GM13976 (cell line): ENCODE data around the gene TUBA1C.
"Not testable (repeated sequence)": the region's sequence is repeated elsewhere in the genome, so short reads cannot be mapped to it uniquely, and the experiment has no call there.

Experiments used
- DNase-seq: peaks from one replicate; pipeline ENCODE4 v3.0.0; 2012; ENCODE audit warnings: low spot score
- in situ Hi-C: fragments of 300-500 bp; cut with MboI; formaldehyde crosslinking; loops from one replicate; pipeline ENCODE4 v1.12.0; 2022; ENCODE audit warnings: low sequenced_read_pairs, mixed read lengths, inconsistent platforms; ENCODE audit not compliant: unreplicated experiment
- TF ChIP-seq, protein P1 (sequence below): IDR thresholded peaks from 2 replicates; pipeline ENCODE4 v1.5.1; 2012; ENCODE audit warnings: borderline replicate concordance, mild to moderate bottlenecking; ENCODE audit not compliant: insufficient read depth; ENCODE audit errors: extremely low read depth, missing control alignments, control extremely low read depth

TUBA1C gene

DNA sequence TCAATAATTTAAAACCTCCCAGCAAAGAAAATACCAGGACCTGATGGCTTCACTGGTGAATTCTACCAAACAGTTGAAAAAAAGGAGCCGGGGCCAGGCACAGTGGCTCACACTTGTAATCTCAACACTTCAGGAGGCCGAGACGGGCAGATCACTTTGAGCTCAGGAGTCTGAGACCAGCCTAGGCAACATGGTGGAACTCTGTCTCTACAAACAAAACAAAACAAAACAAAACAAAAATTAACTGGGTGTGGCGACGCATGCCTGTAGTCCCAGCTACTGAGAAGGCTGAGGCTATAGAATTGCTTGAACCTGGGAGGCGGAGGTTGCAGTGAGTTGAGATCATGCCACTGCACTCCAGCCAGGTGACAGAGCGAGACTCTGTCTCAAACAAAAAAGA, 44.5 kb downstream of the TUBA1C start:
- TF ChIP-seq, protein P1, sequence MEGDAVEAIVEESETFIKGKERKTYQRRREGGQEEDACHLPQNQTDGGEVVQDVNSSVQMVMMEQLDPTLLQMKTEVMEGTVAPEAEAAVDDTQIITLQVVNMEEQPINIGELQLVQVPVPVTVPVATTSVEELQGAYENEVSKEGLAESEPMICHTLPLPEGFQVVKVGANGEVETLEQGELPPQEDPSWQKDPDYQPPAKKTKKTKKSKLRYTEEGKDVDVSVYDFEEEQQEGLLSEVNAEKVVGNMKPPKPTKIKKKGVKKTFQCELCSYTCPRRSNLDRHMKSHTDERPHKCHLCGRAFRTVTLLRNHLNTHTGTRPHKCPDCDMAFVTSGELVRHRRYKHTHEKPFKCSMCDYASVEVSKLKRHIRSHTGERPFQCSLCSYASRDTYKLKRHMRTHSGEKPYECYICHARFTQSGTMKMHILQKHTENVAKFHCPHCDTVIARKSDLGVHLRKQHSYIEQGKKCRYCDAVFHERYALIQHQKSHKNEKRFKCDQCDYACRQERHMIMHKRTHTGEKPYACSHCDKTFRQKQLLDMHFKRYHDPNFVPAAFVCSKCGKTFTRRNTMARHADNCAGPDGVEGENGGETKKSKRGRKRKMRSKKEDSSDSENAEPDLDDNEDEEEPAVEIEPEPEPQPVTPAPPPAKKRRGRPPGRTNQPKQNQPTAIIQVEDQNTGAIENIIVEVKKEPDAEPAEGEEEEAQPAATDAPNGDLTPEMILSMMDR, result no peak
- DNase-seq, result no peak
- in situ Hi-C loops, result no loop called here

DNA sequence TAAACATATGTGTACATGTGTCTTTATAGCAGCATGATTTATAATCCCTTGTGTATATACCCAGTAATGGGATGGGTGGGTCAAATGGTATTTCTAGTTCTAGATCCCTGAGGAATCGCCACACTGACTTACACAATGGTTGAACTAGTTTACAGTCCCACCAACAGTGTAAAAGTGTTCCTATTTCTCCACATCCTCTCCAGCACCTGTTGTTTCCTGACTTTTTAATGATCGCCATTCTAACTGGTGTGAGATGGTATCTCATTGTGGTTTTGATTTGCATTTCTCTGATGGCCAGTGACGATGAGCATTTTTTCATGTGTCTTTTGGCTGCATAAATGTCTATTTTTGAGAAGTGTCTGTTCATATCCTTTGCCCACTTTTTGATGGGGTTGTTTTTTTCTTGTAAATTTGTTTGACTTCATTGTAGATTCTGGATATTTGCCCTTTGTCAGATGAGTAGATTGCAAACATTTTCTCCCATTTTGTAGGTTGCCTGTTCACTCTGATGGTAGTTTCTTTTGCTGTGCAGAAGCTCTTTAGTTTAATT, 45.6 kb downstream of the TUBA1C start:
- DNase-seq, in situ Hi-C loops: not testable (repeated sequence)

DNA sequence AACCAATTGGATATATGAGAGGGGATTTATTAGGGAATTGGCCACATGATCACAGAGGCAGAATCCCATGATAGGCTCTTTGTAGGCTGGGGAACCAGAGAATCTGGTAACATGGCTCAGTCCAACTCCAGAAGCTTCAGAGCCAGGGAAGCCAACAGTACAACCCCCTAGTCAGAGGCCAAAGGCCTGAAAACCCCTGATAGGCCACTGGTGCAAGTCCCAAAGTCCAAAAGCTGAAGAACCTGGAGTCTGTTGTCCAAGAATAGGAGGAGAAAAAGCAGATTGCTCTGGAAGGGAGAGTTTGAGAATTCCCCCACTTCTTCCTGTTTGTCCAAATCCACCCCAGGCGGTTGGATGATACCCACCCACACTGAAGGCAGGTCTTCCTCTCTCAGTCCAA, 49.9 kb downstream of the TUBA1C start:
- TF ChIP-seq, protein P1, result no peak
- DNase-seq, result no peak
- in situ Hi-C loops, result no loop called here

DNA sequence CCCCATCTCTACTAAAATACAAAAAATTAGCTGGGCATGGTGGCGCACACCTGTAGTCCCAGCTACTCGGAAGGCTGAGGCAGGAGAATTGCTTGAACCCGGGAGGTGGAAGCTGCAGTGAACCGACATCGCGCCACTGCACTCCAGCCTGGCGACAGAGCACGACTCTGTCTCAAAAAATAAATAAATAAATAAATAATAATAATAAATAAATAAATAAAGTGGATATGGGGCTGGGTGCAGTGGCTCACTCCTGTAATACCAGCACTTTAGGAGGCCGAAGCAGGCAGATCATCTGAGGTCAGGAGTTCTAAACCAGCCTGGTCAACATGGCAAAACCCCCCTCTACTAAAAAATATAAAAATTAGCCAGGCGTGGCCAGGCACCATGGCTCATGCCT, 52.2 kb downstream of the TUBA1C start:
- in situ Hi-C loops, DNase-seq: not testable (repeated sequence)

DNA sequence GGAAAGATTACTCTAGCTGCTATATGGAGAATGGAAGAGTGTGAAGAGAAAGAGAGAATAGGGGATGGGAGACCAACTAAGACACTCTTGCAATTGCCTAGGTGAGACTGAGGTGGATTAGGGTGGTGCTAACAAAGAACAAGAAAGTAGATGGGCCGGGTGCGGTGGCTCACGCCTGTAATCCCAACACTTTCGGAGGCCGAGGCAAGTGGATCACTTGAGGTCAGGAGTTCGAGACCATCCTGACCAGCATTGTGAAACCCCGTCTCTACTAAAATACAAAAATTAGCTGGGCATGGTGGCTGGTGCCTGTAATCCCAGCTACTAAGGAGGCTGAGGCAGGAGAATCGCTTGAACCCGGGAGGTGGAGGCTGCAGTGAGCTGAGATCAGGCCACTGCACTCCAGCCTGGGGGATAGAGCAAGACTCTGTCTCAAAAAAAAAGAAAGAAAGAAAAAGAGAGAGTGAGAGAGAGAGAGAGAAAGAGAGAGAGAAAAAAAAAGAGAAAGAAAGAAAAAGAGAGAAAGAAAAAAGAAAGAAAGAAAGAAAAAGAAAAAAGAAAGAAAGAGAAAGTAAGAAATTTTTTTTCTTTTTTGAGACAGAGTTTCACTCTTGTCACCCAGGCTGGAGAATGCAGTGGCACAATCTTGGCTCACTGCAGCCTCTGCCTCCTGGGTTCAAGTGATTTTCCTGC, 55.7 kb downstream of the TUBA1C start:
- in situ Hi-C loops, DNase-seq: not testable (repeated sequence)

DNA sequence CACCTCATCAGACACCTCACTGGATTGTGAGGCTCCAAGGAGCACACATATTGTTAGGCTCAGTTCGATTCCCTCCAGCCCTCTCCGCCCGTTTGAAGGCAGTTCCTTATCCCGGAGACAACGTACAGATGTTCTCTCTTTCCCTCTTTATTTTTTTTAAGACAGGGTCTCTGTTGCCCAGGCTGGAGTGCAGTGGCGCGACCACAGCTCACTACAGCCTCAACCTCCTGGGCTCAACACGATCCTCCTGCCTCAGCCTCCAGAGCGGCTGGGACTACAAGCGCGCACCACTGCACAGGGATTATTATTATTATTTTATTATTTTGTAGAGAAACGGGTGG, 57.5 kb downstream of the TUBA1C start:
- in situ Hi-C loops, result no loop called here
- TF ChIP-seq, protein P1, result no peak
- no peak for DNase-seq

DNA sequence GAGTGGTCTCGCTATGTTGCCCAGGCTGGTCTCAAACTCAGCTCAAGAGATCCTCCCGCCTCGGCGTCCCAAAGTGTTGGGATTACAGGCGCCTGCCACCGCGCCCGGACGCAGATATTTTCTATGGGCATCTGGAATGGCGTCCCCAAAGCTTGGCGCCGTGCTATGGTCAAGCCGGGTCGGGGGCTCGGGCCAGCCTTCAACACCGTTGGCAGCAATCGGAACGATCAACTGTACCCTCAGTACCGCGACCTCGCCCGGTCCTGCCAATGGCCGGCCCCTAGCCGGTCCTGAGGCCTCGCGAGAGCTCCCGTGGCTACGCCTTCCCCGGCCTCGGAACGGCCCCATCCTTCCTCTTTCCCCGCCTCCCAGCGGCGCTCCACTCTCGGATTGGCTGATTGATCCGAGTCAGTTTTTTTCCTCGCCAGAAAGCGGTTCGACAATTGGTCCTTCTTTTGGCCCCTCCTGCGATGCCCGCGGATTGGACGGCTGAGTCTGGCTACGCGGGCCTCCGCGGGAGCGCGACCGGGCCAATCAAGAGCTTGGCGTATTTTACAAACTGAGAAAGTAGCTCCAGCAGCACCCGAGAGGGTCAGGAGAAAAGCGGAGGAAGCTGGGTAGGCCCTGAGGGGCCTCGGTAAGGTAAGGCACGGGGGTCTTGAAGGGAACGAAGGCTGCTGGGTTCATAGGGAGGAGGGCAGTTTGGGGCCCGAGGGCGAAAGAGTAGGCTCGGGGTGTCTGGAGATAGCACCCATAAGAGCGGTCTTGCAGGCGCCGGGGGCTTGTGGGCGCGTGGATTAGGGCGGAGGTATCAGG, 58.0 kb downstream of the TUBA1C start, which contains the start of gene TROAP:
TROAP (plus strand) TSS at position 548 of the 816 bp plus-strand sequence. CDS start 354 bp downstream, outside the sequence.
- DNase-seq, result peak; percentile 99
- in situ Hi-C loops, result no loop called here
- TF ChIP-seq, protein P1, result no peak

DNA sequence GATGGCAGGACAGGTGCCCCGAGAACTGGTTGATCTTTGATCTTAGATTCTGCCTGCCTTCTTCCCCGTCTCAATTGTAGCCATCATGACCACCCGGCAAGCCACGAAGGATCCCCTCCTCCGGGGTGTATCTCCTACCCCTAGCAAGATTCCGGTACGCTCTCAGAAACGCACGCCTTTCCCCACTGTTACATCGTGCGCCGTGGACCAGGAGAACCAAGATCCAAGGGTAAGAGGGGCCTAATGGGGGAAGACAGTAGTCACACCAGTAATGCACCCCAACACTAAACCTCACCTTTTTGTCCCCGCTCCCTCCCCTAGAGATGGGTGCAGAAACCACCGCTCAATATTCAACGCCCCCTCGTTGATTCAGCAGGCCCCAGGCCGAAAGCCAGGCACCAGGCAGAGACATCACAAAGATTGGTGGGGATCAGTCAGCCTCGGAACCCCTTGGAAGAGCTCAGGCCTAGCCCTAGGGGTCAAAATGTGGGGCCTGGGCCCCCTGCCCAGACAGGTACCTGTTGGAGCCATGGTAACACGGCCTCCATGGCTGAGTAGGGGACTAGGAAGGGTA, 58.7 kb downstream of the TUBA1C start:
- in situ Hi-C loops, result no loop called here
- TF ChIP-seq, protein P1, result no peak
- DNase-seq, result no peak
